Measurements from ENCODE around the gene LRRC37A. TPM values are rescaled to one million over a fixed set of nuclear protein-coding genes. Genes with fewer than 3 reads are reported as not detected.
"Not testable (repeated sequence)": the region's sequence is repeated elsewhere in the genome, so short reads cannot be mapped to it uniquely, and the experiment has no call there.

Gene LRRC37A
- total RNA-seq, 1 donor from 2014 or later, result 3.8 TPM

DNA sequence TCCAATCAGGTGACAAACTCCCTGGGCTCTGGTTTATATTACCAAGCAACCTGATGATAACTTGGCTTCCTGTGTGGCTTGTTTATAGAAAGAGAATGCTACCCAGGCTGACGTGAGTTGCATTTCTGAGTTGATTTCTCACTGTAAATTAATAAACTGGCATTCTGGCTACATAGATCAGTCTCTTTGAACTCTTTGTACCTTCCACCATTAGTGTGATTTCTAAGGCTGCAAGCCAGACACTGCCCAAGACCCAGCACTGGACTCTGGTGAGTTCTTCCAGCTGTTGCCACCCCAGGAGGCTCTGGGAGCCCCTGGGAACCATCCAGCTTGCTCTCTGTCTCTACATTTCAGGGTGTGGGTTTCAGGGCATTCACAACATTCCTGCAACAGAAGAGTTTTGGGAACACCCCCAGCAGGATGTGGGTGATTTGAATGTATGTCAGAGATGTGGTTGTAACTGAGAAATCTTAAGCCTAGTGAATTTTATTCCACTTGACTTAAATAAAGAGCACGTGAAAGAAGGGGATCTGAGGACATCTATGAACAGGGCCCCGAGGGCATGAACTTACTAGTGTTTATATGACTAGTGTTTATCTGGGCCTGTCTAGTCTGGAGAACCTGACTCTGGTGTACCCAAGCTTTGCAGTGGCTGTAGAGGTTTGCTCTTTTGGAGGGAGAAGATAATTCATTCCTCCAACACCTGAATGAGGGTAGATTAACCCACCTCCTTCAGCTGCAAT, 30.3 kb upstream of the LRRC37A start:
- peaks cover 19% of the 10 kb centered on the region for H3K4me1 Mint-ChIP-seq (ENCODE audit: unreplicated experiment)

DNA sequence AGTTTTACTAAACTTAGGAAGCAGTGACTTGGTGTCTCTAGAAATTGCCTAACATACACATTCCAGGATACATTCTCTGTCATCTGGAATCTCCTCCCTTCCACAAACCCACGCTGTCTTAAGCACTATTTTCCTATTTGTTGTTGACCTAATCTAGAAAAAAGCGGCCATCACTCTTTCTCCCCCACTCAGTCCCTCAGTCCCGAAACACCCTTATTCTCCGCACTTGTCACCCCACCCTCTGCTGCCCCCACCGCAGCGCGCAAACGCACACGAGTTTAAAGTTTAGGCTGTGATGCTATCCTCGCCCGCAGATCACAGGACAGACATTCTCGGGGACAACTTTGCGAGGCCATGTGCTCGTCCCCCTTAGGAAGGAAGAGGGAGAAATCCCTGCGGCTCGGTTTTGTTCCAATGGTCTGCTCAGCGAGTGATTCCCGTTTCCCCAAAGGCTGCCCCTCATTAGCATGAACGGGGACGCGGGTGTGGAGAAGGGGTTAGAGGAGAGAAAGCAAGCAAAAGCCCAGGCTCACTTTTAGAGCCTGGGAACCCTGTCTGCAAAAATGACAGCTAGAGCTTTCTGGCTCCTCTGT, 28.8 kb upstream of the LRRC37A start:
- not testable (repeated sequence) for H3K36me3 Mint-ChIP-seq; DNase-seq (ENCODE audit: extremely low spot score, unreplicated experiment); H3K9me3 Mint-ChIP-seq
- peak overlapping the region; percentile 84 for H3K4me3 Mint-ChIP-seq
- H3K4me1 Mint-ChIP-seq (ENCODE audit: unreplicated experiment), result peaks cover 19% of the 10 kb centered on the region
- peaks cover 72% of the 10 kb centered on the region for H3K27me3 Mint-ChIP-seq
- peak overlapping the region; percentile 62 for H3K27ac Mint-ChIP-seq

More for the DNA sequence above, 30.3 kb upstream of the LRRC37A start:
- Mint-ChIP-seq H3K9me3 (no peaks in the 10 kb centered on the region), H3K27me3 (peaks cover 64% of the 10 kb centered on the region), H3K27ac (peak overlapping the region; percentile 66), H3K4me3 (peak overlapping the region; percentile 68), H3K36me3 (peaks cover 4% of the 10 kb centered on the region)
- no peak for DNase-seq (ENCODE audit: extremely low spot score, unreplicated experiment)
- TF ChIP-seq, protein P1, sequence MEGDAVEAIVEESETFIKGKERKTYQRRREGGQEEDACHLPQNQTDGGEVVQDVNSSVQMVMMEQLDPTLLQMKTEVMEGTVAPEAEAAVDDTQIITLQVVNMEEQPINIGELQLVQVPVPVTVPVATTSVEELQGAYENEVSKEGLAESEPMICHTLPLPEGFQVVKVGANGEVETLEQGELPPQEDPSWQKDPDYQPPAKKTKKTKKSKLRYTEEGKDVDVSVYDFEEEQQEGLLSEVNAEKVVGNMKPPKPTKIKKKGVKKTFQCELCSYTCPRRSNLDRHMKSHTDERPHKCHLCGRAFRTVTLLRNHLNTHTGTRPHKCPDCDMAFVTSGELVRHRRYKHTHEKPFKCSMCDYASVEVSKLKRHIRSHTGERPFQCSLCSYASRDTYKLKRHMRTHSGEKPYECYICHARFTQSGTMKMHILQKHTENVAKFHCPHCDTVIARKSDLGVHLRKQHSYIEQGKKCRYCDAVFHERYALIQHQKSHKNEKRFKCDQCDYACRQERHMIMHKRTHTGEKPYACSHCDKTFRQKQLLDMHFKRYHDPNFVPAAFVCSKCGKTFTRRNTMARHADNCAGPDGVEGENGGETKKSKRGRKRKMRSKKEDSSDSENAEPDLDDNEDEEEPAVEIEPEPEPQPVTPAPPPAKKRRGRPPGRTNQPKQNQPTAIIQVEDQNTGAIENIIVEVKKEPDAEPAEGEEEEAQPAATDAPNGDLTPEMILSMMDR (conservative IDR thresholded peaks at IDR 0.05), result no peak

DNA sequence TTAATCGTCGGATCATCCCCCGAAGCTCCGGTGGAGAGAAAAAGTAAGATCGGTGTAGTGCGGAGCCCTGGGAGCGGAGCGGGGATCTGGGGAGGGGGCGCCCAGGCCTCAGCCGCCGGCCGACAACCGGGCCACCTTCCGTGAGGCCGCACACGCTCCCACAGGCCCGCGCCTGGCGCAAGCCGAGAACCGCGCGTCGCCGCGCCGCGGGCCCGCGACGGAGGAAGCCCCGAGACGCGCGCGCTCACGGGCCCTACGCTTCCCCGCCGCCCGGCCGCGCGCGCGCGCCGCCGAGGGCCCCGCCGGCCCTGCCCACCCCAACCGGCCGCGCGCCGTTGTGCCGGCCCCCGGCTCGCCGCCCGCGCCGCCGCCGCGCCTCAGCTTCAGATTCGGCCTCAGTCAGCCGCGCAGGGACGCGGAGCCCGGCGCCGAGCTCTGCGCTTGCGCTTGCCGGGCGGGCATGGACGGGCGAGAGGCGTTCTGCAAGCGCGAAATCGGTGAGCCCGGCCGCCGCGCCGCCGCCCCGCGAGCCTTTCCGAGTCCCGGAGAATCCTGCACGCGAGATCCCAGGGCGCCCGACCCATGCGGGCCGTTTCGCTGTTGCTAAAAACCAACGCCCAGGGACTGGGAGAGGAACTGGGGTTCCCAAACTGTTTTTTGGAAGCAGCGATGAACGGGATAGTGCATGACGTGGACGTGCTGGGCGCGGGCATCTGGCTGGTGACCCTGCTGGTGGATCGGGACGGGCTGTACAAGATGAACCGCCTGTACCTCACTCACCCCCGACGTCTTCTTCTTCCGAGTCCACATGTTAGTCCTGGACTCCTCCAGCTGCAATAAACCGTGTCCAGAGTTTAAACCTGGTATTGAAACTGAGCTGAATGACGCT, 28.0 kb upstream of the LRRC37A start:
- H3K4me3 Mint-ChIP-seq, result peak overlapping the region; percentile 87
- DNase-seq (ENCODE audit: extremely low spot score, unreplicated experiment), result peak; percentile 91
- H3K27me3 Mint-ChIP-seq, result peaks cover 74% of the 10 kb centered on the region
- no peaks in the 10 kb centered on the region for H3K36me3 Mint-ChIP-seq
- peak overlapping the region; percentile 85 for H3K27ac Mint-ChIP-seq
- H3K4me1 Mint-ChIP-seq (ENCODE audit: unreplicated experiment), result peaks cover 19% of the 10 kb centered on the region
- TF ChIP-seq, protein P1 (conservative IDR thresholded peaks at IDR 0.05), result peak; percentile 36
- no peaks in the 10 kb centered on the region for H3K9me3 Mint-ChIP-seq

DNA sequence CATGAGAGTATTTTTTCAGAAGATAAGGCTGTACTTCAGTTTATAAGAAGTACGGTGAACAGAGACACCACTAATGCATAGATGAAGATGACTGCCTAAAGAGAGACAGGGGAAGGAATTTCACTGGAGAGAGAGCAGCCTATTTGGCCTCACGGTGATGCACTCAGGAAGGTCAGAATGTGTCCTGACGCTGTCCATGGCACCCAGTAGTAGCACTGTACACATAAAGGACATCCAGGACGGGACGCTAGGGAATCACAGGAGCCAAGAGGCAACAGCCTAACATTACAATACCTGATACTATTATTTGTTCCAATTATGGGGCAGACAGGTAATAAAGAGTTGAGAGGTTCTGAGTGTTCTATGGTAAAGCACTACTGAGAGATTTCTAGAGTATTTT, 24.9 kb upstream of the LRRC37A start:
- Mint-ChIP-seq H3K27ac (no peak overlapping the region), H3K4me3 (no peak overlapping the region), H3K9me3 (no peaks in the 10 kb centered on the region), H3K36me3 (no peaks in the 10 kb centered on the region), H3K27me3 (peaks cover 65% of the 10 kb centered on the region), H3K4me1 (ENCODE audit: unreplicated experiment) (peaks cover 13% of the 10 kb centered on the region)
- DNase-seq (ENCODE audit: extremely low spot score, unreplicated experiment), result no peak
- TF ChIP-seq, protein P1 (conservative IDR thresholded peaks at IDR 0.05), result no peak

DNA sequence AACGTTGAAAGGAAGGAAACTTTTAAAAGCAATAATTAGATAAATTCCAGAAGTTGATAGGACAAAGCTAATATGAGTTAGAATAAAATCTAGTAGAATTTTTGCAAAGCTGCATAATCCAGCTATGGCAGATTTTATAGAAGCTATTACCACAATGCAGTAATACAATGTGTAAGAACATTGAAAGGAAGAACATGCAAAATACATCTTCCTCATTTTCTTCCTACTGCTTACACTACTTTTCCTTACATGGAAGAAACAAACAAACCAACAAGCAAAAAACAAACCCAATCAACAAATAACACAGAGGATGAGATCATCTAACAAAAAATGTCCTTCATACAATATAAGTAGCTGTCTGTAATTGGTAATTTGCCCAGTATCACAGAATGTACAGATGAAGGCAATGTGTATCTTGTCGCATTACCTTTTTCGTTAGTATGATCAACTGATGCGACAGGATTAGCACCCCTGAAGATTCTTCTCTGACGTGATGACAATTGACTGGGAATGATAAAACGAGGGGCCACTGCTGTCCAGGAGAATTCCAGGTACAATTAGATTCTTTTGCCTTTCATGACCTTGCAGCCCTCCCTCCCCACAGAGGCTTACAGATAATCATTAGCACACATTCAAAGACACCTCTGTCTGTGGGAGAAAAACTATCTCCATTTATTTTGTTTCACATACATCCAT, 21.2 kb upstream of the LRRC37A start:
- Mint-ChIP-seq H3K4me1 (ENCODE audit: unreplicated experiment) (no peaks in the 10 kb centered on the region), H3K27me3 (peaks cover 40% of the 10 kb centered on the region), H3K36me3 (no peaks in the 10 kb centered on the region), H3K9me3 (no peaks in the 10 kb centered on the region), H3K27ac (no peak overlapping the region), H3K4me3 (no peak overlapping the region)
- DNase-seq (ENCODE audit: extremely low spot score, unreplicated experiment), result no peak
- TF ChIP-seq, protein P1 (conservative IDR thresholded peaks at IDR 0.05), result no peak
